ENCODE results near the gene TRA2A.

TRA2A gene

GRCh38 chr7:23469150-23469960 is 62.4 kb downstream of the TRA2A start:
- H3K9me3 ChIP-seq (ENCODE audit: control insufficient read depth, low read length), result no peaks in the 10 kb centered on the region
- 0% methylated on average over 53 of the region's 91 CpGs for whole genome bisulfite sequencing, 2 experiments (ENCODE audit: insufficient coverage in 2 of 2)

GRCh38 chr7:23468526-23469149 is 63.1 kb downstream of the TRA2A start:
- peak overlapping the region; percentile 97 for H3K27ac ChIP-seq (ENCODE audit: low read depth, low read length, severe bottlenecking)
- WGBS, 2 experiments (ENCODE audit: insufficient coverage in 2 of 2), result 0 to 1% methylated on average over 38 of the region's 48 CpGs
- H3K4me1 ChIP-seq (ENCODE audit: control insufficient read depth, insufficient read depth, low read length, poor library complexity, severe bottlenecking), result peaks cover 17% of the 10 kb centered on the region

More at GRCh38 chr7:23469150-23469960, 62.4 kb downstream of the TRA2A start:
- Histone ChIP-seq H3K4me3 (ENCODE audit: extremely low read depth, insufficient read depth, low read length, poor library complexity, severe bottlenecking) (peak overlapping the region; percentile 94), H3K27ac (ENCODE audit: low read depth, low read length, severe bottlenecking) (peak overlapping the region; percentile 97), H3K36me3 (ENCODE audit: control insufficient read depth, insufficient read depth, low read length) (peaks cover 5% of the 10 kb centered on the region), H3K4me1 (ENCODE audit: control insufficient read depth, insufficient read depth, low read length, poor library complexity, severe bottlenecking) (peaks cover 17% of the 10 kb centered on the region)

DNA sequence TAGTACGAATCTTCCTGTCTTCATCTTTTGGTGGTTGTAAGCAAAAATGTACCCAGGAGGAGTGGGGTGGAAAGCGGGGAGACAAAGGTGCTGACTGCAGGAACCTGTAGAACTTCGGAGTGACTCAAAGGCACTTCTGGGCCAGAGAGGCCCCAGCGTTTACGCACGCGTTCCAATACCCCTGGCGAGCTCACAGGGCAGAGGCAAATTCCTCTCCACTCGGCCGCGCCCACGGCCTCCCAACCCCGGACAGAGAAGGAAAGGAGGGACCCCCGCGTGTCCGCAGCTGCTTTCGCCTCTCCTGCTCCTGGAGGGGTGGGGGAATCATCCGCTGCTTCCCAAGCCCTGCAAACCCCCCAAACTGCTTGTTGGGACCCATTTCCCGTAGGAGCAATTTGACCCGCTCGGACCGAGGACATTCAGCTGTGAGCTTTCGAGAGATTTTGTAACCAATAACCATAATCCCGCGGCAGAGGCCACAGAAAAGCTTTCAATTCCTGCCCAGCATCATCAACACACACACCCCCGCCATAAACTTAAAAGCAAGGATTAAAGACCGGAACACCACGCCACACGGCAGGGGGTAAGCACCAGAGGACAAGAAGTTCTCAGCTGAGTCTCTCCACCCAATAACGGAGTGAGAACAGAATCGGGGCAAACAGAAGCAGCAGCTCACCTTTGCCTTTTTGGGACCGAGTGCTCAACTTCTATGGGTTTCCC is 63.8 kb downstream of the TRA2A start:
- Histone ChIP-seq H3K4me3 (ENCODE audit: extremely low read depth, insufficient read depth, low read length, poor library complexity, severe bottlenecking) (peak overlapping the region; percentile 94), H3K27ac (ENCODE audit: low read depth, low read length, severe bottlenecking) (peak overlapping the region; percentile 97), H3K4me1 (ENCODE audit: control insufficient read depth, insufficient read depth, low read length, poor library complexity, severe bottlenecking) (peaks cover 21% of the 10 kb centered on the region), H3K36me3 (ENCODE audit: control insufficient read depth, insufficient read depth, low read length) (peaks cover 5% of the 10 kb centered on the region), H3K9me3 (ENCODE audit: control insufficient read depth, low read length) (no peaks in the 10 kb centered on the region)
- 0 to 1% methylated on average over 22 to 31 of the region's 32 CpGs for WGBS, 2 experiments (ENCODE audit: insufficient coverage in 2 of 2)

More at GRCh38 chr7:23468526-23469149, 63.1 kb downstream of the TRA2A start:
- H3K36me3 ChIP-seq (ENCODE audit: control insufficient read depth, insufficient read depth, low read length), result peaks cover 5% of the 10 kb centered on the region
- peak overlapping the region; percentile 94 for H3K4me3 ChIP-seq (ENCODE audit: extremely low read depth, insufficient read depth, low read length, poor library complexity, severe bottlenecking)
- H3K9me3 ChIP-seq (ENCODE audit: control insufficient read depth, low read length), result no peaks in the 10 kb centered on the region

- H3K27ac ChIP-seq (ENCODE audit: low read depth, low read length, severe bottlenecking), result peak overlapping the region; percentile 57
- 0% methylated on average over 2 of the region's 11 CpGs; no CpG with 5 or more reads in 1 of the 2 experiments for WGBS, 2 experiments (ENCODE audit: insufficient coverage in 2 of 2)
- peak overlapping the region; percentile 94 for H3K4me3 ChIP-seq (ENCODE audit: extremely low read depth, insufficient read depth, low read length, poor library complexity, severe bottlenecking)
Measured at GRCh38 chr7:23467291-23467805, 64.4 kb downstream of the TRA2A start.

DNA sequence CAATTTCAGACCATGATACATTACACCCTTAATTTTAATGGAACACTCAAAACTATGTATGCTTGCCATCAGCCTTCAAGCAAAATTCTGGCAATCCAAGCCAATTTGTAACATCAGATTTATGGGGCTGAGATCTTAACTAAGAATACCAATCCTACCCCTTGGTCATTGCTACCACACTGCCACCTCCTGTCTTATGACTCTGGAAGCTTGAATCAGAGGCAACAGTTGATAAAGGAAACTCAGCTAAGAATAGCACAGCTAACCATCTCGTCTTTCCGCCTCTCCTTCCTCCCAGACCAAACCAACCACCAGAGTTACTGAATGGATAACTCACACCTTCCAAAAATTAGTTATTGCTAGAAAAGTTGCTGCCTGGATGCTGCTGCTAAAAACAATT is 68.9 kb downstream of the TRA2A start:
- peaks cover 19% of the 10 kb centered on the region for H3K4me1 ChIP-seq (ENCODE audit: control insufficient read depth, insufficient read depth, low read length, poor library complexity, severe bottlenecking)
- no peaks in the 10 kb centered on the region for H3K9me3 ChIP-seq (ENCODE audit: control insufficient read depth, low read length)
- peaks cover 48% of the 10 kb centered on the region for H3K36me3 ChIP-seq (ENCODE audit: control insufficient read depth, insufficient read depth, low read length)
- WGBS, 2 experiments (ENCODE audit: insufficient coverage in 2 of 2), result 70% methylated on average over 2 of the region's 2 CpGs; no CpG with 5 or more reads in 1 of the 2 experiments
- H3K4me3 ChIP-seq (ENCODE audit: extremely low read depth, insufficient read depth, low read length, poor library complexity, severe bottlenecking), result no peak overlapping the region
- H3K27ac ChIP-seq (ENCODE audit: low read depth, low read length, severe bottlenecking), result no peak overlapping the region

More at GRCh38 chr7:23467291-23467805, 64.4 kb downstream of the TRA2A start:
- Histone ChIP-seq H3K36me3 (ENCODE audit: control insufficient read depth, insufficient read depth, low read length) (peaks cover 5% of the 10 kb centered on the region), H3K4me1 (ENCODE audit: control insufficient read depth, insufficient read depth, low read length, poor library complexity, severe bottlenecking) (peaks cover 19% of the 10 kb centered on the region), H3K9me3 (ENCODE audit: control insufficient read depth, low read length) (no peaks in the 10 kb centered on the region)

- 96 to 98% methylated on average over 2 to 3 of the region's 3 CpGs for WGBS, 2 experiments (ENCODE audit: insufficient coverage in 2 of 2)
- Histone ChIP-seq H3K4me1 (ENCODE audit: control insufficient read depth, insufficient read depth, low read length, poor library complexity, severe bottlenecking) (peaks cover 2% of the 10 kb centered on the region), H3K4me3 (ENCODE audit: extremely low read depth, insufficient read depth, low read length, poor library complexity, severe bottlenecking) (no peak overlapping the region), H3K9me3 (ENCODE audit: control insufficient read depth, low read length) (no peaks in the 10 kb centered on the region), H3K36me3 (ENCODE audit: control insufficient read depth, insufficient read depth, low read length) (peaks cover 51% of the 10 kb centered on the region), H3K27ac (ENCODE audit: low read depth, low read length, severe bottlenecking) (no peak overlapping the region)
Measured at GRCh38 chr7:23458044-23458443, 73.7 kb downstream of the TRA2A start.

DNA sequence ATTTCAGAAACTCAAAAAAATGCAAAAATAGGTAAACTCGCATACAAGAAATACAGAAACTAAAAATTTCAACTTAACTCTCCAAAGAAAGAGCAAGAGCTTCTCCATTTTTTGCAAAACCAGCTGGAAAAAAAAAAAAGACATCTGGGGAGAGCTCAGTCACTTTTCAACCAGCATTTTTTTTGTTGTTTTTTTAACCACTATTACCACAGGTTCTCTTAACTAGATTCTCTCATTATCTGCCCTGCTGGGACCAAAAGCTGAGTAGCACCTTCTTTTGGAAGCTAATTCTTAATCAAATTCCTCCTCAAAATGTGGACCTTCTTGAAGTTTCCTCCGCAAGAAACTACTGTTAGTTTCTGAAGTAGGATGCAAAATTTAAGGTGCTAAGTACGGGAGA is 75.7 kb downstream of the TRA2A start:
- H3K4me3 ChIP-seq (ENCODE audit: extremely low read depth, insufficient read depth, low read length, poor library complexity, severe bottlenecking), result no peak overlapping the region
- H3K36me3 ChIP-seq (ENCODE audit: control insufficient read depth, insufficient read depth, low read length), result peaks cover 44% of the 10 kb centered on the region
- H3K27ac ChIP-seq (ENCODE audit: low read depth, low read length, severe bottlenecking), result no peak overlapping the region

GRCh38 chr7:23454881-23455526 is 76.8 kb downstream of the TRA2A start:
- no peak overlapping the region for H3K4me3 ChIP-seq (ENCODE audit: extremely low read depth, insufficient read depth, low read length, poor library complexity, severe bottlenecking)
- peaks cover 33% of the 10 kb centered on the region for H3K36me3 ChIP-seq (ENCODE audit: control insufficient read depth, insufficient read depth, low read length)
- H3K9me3 ChIP-seq (ENCODE audit: control insufficient read depth, low read length), result no peaks in the 10 kb centered on the region
- 75 to 86% methylated on average over 4 to 5 of the region's 5 CpGs for WGBS, 2 experiments (ENCODE audit: insufficient coverage in 2 of 2)
- H3K4me1 ChIP-seq (ENCODE audit: control insufficient read depth, insufficient read depth, low read length, poor library complexity, severe bottlenecking), result no peaks in the 10 kb centered on the region
- H3K27ac ChIP-seq (ENCODE audit: low read depth, low read length, severe bottlenecking), result no peak overlapping the region

More for the DNA sequence above, 75.7 kb downstream of the TRA2A start:
- Histone ChIP-seq H3K9me3 (ENCODE audit: control insufficient read depth, low read length) (no peaks in the 10 kb centered on the region), H3K4me1 (ENCODE audit: control insufficient read depth, insufficient read depth, low read length, poor library complexity, severe bottlenecking) (no peaks in the 10 kb centered on the region)
- 83 to 100% methylated on average over 1 of the region's 3 CpGs for WGBS, 2 experiments (ENCODE audit: insufficient coverage in 2 of 2)
